8988T (cell line): Measurements from ENCODE around the gene PLCG1.

Experiments
- DNase-seq: peaks from one replicate; pipeline ENCODE4 v3.0.0; 2011

Gene PLCG1

GRCh38 chr20:41145317-41145716, 8.0 kb downstream of the PLCG1 start:
- no peak for DNase-seq

GRCh38 chr20:41145821-41146620, 8.7 kb downstream of the PLCG1 start:
- no peak for DNase-seq

- no peak for DNase-seq
These were observed 10.4 kb downstream of the PLCG1 start for GRCh38 chr20:41147767-41148191.

GRCh38 chr20:41148942-41149341, 11.6 kb downstream of the PLCG1 start:
- DNase-seq: no peak

DNA sequence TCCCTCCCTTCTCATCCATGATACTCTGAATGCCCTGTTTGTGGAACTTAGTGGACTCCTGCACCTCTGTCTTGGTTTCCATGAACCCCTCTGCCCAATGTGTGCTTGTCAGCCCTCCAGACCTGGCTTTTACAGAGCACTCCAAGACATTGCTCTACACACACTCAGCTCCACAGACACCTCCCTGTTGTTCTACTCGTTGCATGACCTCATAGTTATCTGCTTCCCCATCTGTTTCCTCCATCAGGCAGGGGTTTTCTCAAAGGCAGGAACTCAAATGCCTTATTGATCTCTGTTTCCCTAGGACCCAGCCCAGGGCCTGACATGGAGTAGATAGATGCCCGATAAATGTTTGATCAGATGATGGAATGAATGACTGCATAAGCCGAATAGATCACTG, 13.3 kb downstream of the PLCG1 start:
- DNase-seq: no peak

GRCh38 chr20:41151134-41151869, 14.0 kb downstream of the PLCG1 start:
- no peak for DNase-seq

- no peak for DNase-seq
These were observed 14.9 kb downstream of the PLCG1 start for GRCh38 chr20:41152108-41152757.

DNA sequence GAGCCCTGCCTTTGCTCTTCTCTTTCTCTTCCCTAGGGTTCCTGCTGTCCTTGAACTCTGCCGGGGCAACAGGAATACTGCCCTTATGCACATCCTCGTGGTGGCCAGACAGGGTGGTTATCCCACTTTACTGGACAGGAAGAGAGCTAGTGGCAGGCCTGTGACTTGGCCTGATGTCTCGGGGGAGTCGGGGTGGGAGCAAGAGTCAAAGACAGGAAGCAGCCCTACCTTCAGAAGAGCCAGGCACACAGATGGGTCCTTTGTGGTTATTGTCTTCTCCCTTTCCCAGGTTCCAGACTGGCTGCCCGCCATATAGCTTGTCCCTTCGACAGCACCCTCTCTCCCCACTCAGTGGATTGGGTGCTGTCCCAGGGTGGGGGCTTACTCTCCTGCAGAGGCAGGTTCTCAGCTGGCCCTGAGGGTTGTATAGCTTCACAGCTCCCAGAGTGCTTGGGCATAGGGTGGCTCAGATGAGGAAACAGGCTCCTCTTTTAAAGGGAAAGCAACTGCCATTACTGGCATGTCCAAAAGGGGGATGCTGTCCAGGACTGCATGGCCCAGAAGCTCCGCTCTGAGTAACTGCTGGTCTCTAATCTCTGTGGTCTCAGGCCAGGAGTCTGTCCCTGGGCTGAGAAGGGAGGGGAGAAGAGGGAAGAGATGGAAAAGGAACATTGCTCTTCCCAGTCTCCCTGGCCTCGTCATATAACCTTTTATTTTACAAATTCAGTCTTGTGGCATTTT, 17.3 kb downstream of the PLCG1 start:
- no peak for DNase-seq

- no peak for DNase-seq
These were observed 17.9 kb downstream of the PLCG1 start for GRCh38 chr20:41155261-41155660.

DNA sequence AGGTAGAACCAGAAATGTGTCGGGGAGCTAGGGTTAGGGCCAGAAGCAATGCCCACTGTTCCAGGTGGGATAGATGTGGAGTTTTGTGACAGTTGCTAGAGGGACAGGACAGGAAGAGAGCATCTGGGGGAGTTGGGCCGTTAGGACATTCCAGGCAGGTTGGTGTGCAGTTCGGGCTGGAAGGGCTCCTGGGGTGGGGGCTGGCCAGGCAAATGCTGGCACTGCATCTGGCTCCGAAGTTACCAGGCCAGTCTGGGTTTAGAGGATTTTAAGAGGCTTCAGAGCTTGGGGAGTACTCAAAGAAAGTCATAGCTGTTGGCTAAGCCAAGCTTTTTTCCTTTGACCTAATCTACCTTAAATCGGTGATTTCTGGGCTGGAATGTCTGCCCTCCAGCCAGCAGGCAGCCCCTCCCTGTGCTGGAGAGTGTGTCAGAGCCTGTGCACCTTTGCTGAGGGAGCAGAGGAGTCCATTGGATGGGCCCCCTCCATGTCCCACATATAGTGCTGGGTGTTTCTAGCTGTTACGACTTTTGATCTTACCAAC, 20.8 kb downstream of the PLCG1 start:
- no peak for DNase-seq

- DNase-seq: no peak
These were observed 22.2 kb downstream of the PLCG1 start for GRCh38 chr20:41159547-41159946.

- no peak for DNase-seq
These were observed 23.3 kb downstream of the PLCG1 start for GRCh38 chr20:41160686-41161085.

- no peak for DNase-seq
These were observed 24.5 kb downstream of the PLCG1 start for GRCh38 chr20:41161886-41162285.

DNA sequence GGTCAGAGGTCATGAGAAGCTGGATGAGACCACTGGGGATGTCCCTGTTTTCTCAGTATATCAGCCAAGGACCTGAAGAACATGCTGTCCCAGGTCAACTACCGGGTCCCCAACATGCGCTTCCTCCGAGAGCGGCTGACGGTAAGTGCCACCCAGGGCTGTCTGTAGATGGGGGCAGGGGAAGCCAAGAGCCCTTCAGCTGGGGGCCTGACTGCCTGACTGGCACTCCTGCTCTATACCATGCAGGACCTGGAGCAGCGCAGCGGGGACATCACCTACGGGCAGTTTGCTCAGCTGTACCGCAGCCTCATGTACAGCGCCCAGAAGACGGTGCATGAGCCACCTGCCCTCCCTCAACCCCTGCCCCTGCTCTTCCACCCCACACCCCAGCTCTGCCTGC, 25.1 kb downstream of the PLCG1 start:
- DNase-seq: no peak

DNA sequence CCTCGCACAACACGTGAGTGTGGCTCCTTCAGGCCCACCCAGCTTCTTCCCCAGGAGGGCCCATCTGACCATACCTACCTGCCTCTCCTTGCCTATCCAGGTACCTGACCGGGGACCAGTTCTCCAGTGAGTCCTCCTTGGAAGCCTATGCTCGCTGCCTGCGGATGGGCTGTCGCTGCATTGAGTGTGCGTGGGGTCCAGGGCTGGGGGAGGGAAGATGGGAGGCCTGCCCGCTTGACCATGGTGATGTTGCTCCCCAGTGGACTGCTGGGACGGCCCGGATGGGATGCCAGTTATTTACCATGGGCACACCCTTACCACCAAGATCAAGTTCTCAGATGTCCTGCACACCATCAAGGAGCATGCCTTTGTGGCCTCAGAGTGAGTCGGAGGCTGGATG, 26.5 kb downstream of the PLCG1 start:
- DNase-seq: no peak

- no peak for DNase-seq
These were observed 27.9 kb downstream of the PLCG1 start for GRCh38 chr20:41165001-41165882.

DNA sequence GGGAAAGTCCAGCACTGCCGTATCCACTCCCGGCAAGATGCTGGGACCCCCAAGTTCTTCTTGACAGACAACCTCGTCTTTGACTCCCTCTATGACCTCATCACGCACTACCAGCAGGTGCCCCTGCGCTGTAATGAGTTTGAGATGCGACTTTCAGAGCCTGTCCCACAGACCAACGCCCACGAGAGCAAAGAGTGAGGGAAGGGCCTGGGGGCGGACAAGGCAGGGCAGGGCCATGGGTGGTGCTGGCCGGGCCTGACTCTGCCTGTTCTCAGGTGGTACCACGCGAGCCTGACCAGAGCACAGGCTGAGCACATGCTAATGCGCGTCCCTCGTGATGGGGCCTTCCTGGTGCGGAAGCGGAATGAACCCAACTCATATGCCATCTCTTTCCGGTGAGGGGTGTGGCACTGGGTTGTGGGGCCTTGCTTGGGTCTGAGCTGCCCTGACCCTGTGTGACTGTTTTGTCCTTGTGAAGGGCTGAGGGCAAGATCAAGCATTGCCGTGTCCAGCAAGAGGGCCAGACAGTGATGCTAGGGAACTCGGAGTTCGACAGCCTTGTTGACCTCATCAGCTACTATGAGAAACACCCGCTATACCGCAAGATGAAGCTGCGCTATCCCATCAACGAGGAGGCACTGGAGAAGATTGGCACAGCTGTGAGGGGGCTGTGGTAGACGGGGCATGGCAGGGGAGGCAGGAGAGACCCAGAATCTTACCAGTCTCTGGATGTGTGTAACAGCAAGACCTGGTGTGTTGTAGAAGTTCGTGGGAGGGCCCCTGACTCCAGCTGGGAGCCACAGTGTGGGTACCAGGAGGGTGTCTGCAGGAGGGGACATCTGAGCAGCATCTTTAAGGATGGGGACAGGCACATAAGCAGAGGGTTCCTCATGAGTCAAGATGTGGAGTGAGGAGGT, 29.1 kb downstream of the PLCG1 start:
- no peak for DNase-seq

GRCh38 chr20:41167118-41167470, 29.8 kb downstream of the PLCG1 start:
- DNase-seq: no peak

DNA sequence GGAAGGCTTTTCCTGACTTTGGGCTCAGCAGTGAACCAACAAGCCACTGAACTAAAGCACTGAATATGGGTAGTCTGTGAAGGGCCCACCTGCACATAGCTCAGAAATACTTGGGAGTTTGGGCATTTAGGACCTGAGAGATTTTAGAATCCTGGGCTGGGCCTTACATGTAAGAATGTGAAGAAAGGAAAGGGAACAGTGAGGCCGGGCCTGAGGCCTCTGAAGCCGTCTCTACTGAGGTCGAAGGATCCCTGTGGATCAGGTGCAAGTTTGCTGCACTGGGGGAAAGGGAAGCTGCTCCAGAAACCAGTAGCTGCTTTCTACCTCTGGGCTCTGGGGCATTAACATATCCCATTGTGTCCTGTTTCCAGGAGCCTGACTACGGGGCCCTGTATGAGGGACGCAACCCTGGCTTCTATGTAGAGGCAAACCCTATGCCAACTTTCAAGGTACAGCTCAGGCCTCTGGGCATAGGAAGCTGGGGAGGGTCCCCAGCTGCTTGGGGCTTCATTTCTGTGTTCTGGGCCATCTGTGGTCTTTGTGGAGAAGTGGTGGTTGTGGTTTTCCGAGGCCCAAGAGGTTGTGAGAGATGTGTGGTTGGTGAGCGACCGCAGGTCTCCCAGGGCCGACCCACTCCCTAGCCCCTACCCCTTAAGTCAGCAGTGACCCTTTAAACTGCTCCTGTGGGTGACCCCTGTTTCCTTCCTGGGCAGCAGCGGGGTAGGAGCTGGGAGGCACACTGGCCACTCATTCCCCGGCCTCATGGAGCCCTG, 30.3 kb downstream of the PLCG1 start:
- no peak for DNase-seq
